Activated naive CD4-positive, alpha-beta T cell treated with anti-CD3 and anti-CD28 coated beads, Interleukin-2, amount 50 U/mL, for 24 hours (primary cell): ENCODE results near the gene MSRB3.
"Not testable (repeated sequence)": the region's sequence is repeated elsewhere in the genome, so short reads cannot be mapped to it uniquely, and the experiment has no call there.

Experiments
- H3K27ac Mint-ChIP-seq: one replicate; pipeline ENCODE4 v1.8.0; 2021; ENCODE audit warnings: mild to moderate bottlenecking, mixed read lengths
- H3K27me3 Mint-ChIP-seq: one replicate; pipeline ENCODE4 v1.8.0; 2021; ENCODE audit warnings: mixed read lengths
- H3K36me3 Mint-ChIP-seq: one replicate; pipeline ENCODE4 v1.8.0; 2021; ENCODE audit warnings: mixed read lengths
- H3K4me1 Mint-ChIP-seq: one replicate; pipeline ENCODE4 v1.8.0; 2021; ENCODE audit warnings: mixed read lengths
- H3K4me3 Mint-ChIP-seq: one replicate; pipeline ENCODE4 v1.8.0; 2021; ENCODE audit warnings: mild to moderate bottlenecking, mixed read lengths
- H3K9me3 Mint-ChIP-seq: one replicate; pipeline ENCODE4 v1.8.0; 2021; ENCODE audit warnings: mixed read lengths

MSRB3 gene

GRCh38 chr12:65430571-65431306 is 152.3 kb downstream of the MSRB3 start:
- no peak overlapping the region for H3K27ac Mint-ChIP-seq

GRCh38 chr12:65432114-65432513 is 153.6 kb downstream of the MSRB3 start:
- Mint-ChIP-seq H3K27ac (no peak overlapping the region), H3K36me3 (no peaks in the 10 kb centered on the region), H3K9me3 (no peaks in the 10 kb centered on the region), H3K4me1 (no peaks in the 10 kb centered on the region), H3K4me3 (no peak overlapping the region), H3K27me3 (peaks cover 5% of the 10 kb centered on the region)

More at GRCh38 chr12:65430571-65431306, 152.3 kb downstream of the MSRB3 start:
- no peaks in the 10 kb centered on the region for H3K36me3 Mint-ChIP-seq
- H3K9me3 Mint-ChIP-seq, result peaks cover 5% of the 10 kb centered on the region
- no peaks in the 10 kb centered on the region for H3K4me1 Mint-ChIP-seq
- H3K27me3 Mint-ChIP-seq, result peaks cover 5% of the 10 kb centered on the region
- H3K4me3 Mint-ChIP-seq, result no peak overlapping the region

GRCh38 chr12:65432651-65433050 is 154.2 kb downstream of the MSRB3 start:
- no peak overlapping the region for H3K27ac Mint-ChIP-seq
- H3K9me3 Mint-ChIP-seq, result no peaks in the 10 kb centered on the region
- H3K4me3 Mint-ChIP-seq, result no peak overlapping the region
- peaks cover 5% of the 10 kb centered on the region for H3K27me3 Mint-ChIP-seq
- H3K36me3 Mint-ChIP-seq, result no peaks in the 10 kb centered on the region
- no peaks in the 10 kb centered on the region for H3K4me1 Mint-ChIP-seq

DNA sequence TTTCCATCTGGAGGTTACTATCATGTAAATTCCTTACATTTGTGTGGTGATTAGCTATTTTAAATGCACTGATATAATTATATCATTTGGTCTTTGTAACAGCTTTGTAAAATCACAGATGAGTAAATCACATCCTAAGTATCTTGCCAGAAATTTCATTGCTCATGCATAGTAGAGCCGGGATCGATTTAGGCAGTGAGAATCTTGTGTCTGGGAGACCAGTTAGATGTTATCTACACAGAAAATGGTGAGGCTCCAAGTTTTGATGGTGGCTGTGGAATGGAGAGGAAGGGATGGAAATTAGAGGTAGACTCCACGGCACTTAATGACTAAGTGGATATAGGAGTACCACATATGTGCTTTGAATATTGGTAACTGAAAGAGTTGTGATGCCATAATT is 156.3 kb downstream of the MSRB3 start:
- no peaks in the 10 kb centered on the region for H3K4me1 Mint-ChIP-seq
- no peaks in the 10 kb centered on the region for H3K9me3 Mint-ChIP-seq
- peaks cover 5% of the 10 kb centered on the region for H3K27me3 Mint-ChIP-seq
- H3K27ac Mint-ChIP-seq, result no peak overlapping the region
- no peaks in the 10 kb centered on the region for H3K36me3 Mint-ChIP-seq
- no peak overlapping the region for H3K4me3 Mint-ChIP-seq

- H3K27me3 Mint-ChIP-seq, result peaks cover 9% of the 10 kb centered on the region
- no peak overlapping the region for H3K4me3 Mint-ChIP-seq
- H3K36me3 Mint-ChIP-seq, result no peaks in the 10 kb centered on the region
- H3K4me1 Mint-ChIP-seq, result no peaks in the 10 kb centered on the region
- H3K9me3 Mint-ChIP-seq, result no peaks in the 10 kb centered on the region
- H3K27ac Mint-ChIP-seq, result no peak overlapping the region
Measured at GRCh38 chr12:65443038-65443437, 164.6 kb downstream of the MSRB3 start.

DNA sequence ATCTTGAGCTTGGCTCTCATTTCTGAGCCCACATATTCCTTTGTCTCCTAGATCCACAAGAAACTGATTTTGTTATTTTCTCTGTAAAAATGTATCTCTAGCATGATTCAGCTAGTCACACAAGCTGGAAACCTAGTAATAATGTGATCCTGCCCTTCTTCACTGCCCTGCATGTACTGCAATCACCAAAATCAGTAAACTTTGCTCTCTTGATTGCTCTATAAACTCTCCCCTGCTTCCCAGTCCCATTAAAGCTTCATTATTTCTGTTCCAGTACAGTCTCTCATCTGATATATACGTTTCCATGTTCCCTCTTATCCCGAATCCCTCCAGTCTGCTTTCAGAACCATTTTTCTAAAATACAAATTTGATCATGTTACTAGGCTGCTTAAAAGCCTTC is 166.5 kb downstream of the MSRB3 start:
- H3K4me1 Mint-ChIP-seq, result no peaks in the 10 kb centered on the region
- H3K36me3 Mint-ChIP-seq, result no peaks in the 10 kb centered on the region
- H3K4me3 Mint-ChIP-seq, result no peak overlapping the region
- peaks cover 6% of the 10 kb centered on the region for H3K27me3 Mint-ChIP-seq
- H3K27ac Mint-ChIP-seq, result no peak overlapping the region
- no peaks in the 10 kb centered on the region for H3K9me3 Mint-ChIP-seq

GRCh38 chr12:65446901-65447300 is 168.4 kb downstream of the MSRB3 start:
- H3K9me3 Mint-ChIP-seq, result no peaks in the 10 kb centered on the region
- H3K4me1 Mint-ChIP-seq, result no peaks in the 10 kb centered on the region
- H3K27me3 Mint-ChIP-seq, result peaks cover 4% of the 10 kb centered on the region
- H3K4me3 Mint-ChIP-seq, result no peak overlapping the region
- H3K36me3 Mint-ChIP-seq, result no peaks in the 10 kb centered on the region
- no peak overlapping the region for H3K27ac Mint-ChIP-seq

GRCh38 chr12:65449400-65449799 is 170.9 kb downstream of the MSRB3 start:
- Mint-ChIP-seq H3K27me3 (peaks cover 4% of the 10 kb centered on the region), H3K36me3 (no peaks in the 10 kb centered on the region), H3K9me3 (no peaks in the 10 kb centered on the region), H3K4me3 (no peak overlapping the region), H3K27ac (no peak overlapping the region), H3K4me1 (no peaks in the 10 kb centered on the region)

- no peak overlapping the region for H3K27ac Mint-ChIP-seq
- no peaks in the 10 kb centered on the region for H3K9me3 Mint-ChIP-seq
- H3K27me3 Mint-ChIP-seq, result peaks cover 4% of the 10 kb centered on the region
- no peaks in the 10 kb centered on the region for H3K36me3 Mint-ChIP-seq
- no peak overlapping the region for H3K4me3 Mint-ChIP-seq
- no peaks in the 10 kb centered on the region for H3K4me1 Mint-ChIP-seq
Measured at GRCh38 chr12:65450625-65451024, 172.1 kb downstream of the MSRB3 start.

DNA sequence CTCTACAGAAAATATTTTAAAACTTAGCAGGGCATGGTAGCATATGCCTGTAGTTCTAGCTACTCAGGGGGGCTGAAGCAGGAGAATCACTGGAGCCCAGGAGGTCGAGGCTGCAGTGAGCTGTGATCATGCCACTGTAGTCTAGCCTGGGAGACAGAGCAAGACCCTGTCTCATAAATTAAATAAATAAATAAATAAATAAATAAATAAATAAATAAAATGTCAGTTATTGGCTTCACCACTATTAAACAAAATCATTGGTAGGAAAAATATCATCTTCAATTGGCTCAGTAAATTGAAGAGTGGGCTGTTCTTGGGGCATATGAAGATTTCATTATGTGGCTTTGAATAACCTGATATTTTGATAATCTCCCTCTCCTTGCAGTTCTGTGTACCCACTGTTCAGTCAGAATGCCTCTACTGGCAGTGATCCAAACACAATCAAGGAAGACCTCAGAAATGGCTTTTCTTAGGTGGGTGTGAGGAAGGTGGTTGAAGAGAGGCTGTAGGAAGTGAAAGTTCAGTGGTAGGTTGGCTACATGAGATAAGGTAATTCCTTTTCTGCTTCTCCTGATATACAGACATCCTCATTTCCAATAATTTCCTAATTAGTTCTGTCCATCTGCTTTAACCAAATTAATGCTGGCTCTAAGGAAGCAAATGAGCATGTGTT is 175.8 kb downstream of the MSRB3 start:
- Mint-ChIP-seq H3K4me3 (no peak overlapping the region), H3K4me1 (no peaks in the 10 kb centered on the region), H3K9me3 (no peaks in the 10 kb centered on the region), H3K27me3 (no peaks in the 10 kb centered on the region), H3K27ac (no peak overlapping the region), H3K36me3 (no peaks in the 10 kb centered on the region)

GRCh38 chr12:65457341-65457740 is 178.9 kb downstream of the MSRB3 start:
- H3K36me3 Mint-ChIP-seq, H3K9me3 Mint-ChIP-seq, H3K27ac Mint-ChIP-seq, H3K4me1 Mint-ChIP-seq, H3K4me3 Mint-ChIP-seq, H3K27me3 Mint-ChIP-seq: not testable (repeated sequence)

DNA sequence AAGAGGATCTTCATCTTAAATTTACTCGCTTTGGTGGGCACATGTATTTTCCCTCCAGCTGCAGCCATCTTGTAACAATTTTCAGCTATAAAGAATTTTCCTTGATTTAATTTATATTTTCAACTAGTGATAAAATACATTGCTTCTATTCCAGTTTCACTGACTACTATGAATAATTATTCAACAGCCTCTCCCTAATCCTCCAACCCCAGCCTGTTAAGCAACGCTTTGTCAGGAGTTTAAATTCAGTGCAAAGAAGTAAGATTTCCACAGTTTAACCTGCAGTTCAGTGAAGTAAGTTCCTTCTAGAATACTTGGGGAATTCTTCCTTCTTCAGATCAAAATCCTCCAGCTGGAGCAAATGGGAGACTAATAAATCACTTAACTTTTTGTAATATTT is 180.2 kb downstream of the MSRB3 start:
- no peak overlapping the region for H3K4me3 Mint-ChIP-seq
- H3K27me3 Mint-ChIP-seq, result peaks cover 1% of the 10 kb centered on the region
- H3K27ac Mint-ChIP-seq, result no peak overlapping the region
- H3K9me3 Mint-ChIP-seq, result no peaks in the 10 kb centered on the region
- no peaks in the 10 kb centered on the region for H3K36me3 Mint-ChIP-seq
- no peaks in the 10 kb centered on the region for H3K4me1 Mint-ChIP-seq

DNA sequence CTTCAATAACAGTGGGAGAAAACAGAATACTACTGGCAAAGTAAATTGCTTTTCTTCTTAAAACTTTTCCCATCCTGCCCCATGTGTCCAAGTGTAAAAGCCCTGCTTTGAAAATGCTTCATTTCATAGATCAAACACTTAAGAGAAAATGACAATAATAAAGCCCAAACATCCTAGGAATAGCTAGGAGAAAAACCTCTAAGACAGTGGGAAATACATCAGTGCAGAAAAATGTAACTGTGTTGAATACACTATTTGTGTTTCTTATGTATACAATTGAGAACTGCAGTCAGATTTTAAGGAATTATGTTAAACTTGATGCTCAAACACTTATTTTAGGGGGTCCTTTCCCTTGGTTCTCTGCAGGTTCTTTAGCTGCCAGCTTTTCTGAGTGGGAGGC is 181.1 kb downstream of the MSRB3 start:
- Mint-ChIP-seq H3K4me1 (no peaks in the 10 kb centered on the region), H3K4me3 (no peak overlapping the region), H3K36me3 (no peaks in the 10 kb centered on the region), H3K27me3 (peaks cover 1% of the 10 kb centered on the region), H3K9me3 (no peaks in the 10 kb centered on the region), H3K27ac (no peak overlapping the region)

DNA sequence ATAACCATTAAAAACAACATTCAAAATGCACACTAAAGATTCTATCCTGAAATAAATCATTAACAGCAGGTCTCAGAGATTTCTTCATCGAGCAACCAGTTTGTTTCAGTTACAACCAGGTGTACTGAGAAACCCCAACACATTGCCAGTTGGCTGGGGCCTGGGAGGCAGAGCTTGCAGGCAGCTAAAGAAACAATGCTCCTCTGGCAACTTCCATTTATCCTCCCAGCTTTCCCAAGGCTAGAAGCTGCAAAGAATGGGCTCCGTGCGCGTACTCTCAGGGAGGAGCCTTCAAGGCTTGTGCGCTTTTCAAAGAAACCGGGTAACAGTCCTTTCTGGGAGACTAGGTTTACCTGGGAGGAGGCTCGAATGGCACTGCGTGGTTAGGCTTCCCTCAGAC is 181.6 kb downstream of the MSRB3 start:
- H3K4me1 Mint-ChIP-seq, result no peaks in the 10 kb centered on the region
- H3K4me3 Mint-ChIP-seq, result no peak overlapping the region
- no peaks in the 10 kb centered on the region for H3K36me3 Mint-ChIP-seq
- no peak overlapping the region for H3K27ac Mint-ChIP-seq
- peaks cover 1% of the 10 kb centered on the region for H3K27me3 Mint-ChIP-seq
- no peaks in the 10 kb centered on the region for H3K9me3 Mint-ChIP-seq

GRCh38 chr12:65461017-65461416 is 182.5 kb downstream of the MSRB3 start:
- no peak overlapping the region for H3K4me3 Mint-ChIP-seq
- peaks cover 1% of the 10 kb centered on the region for H3K27me3 Mint-ChIP-seq
- no peaks in the 10 kb centered on the region for H3K4me1 Mint-ChIP-seq
- no peaks in the 10 kb centered on the region for H3K9me3 Mint-ChIP-seq
- H3K36me3 Mint-ChIP-seq, result no peaks in the 10 kb centered on the region
- no peak overlapping the region for H3K27ac Mint-ChIP-seq

DNA sequence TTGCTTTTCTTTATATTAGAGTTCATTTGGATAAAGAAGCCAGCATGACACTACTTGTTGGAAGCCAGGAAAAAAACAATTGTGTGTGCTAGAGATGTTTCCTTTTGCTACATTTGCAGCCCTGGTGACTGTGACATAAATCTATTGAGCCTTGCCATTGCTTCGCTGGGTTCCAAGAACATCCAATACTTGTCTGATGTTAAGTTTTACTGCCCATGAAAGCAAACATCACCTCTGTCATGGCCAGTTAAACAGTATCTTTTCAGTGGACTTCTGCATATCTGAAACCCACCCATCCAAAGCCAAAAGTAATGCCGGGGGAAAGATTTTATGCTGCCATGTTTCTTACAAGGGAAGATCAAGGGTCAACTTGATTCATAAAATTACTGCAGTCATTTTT is 184.0 kb downstream of the MSRB3 start:
- Mint-ChIP-seq H3K27me3 (peaks cover 2% of the 10 kb centered on the region), H3K9me3 (no peaks in the 10 kb centered on the region), H3K4me1 (no peaks in the 10 kb centered on the region), H3K27ac (no peak overlapping the region), H3K36me3 (no peaks in the 10 kb centered on the region), H3K4me3 (no peak overlapping the region)

DNA sequence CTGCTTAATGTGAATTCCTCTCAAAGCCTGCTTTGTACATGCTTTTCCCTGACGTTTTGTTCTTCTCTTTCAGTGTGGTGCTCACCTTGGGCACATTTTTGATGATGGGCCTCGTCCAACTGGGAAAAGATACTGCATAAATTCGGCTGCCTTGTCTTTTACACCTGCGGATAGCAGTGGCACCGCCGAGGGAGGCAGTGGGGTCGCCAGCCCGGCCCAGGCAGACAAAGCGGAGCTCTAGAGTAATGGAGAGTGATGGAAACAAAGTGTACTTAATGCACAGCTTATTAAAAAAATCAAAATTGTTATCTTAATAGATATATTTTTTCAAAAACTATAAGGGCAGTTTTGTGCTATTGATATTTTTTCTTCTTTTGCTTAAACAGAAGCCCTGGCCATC is 184.6 kb downstream of the MSRB3 start:
- no peaks in the 10 kb centered on the region for H3K9me3 Mint-ChIP-seq
- no peak overlapping the region for H3K4me3 Mint-ChIP-seq
- H3K36me3 Mint-ChIP-seq, result no peaks in the 10 kb centered on the region
- no peaks in the 10 kb centered on the region for H3K4me1 Mint-ChIP-seq
- H3K27me3 Mint-ChIP-seq, result peaks cover 2% of the 10 kb centered on the region
- H3K27ac Mint-ChIP-seq, result no peak overlapping the region
